ENCODE results near the gene SGCD. TPM values are rescaled to one million over a fixed set of nuclear protein-coding genes. Genes with fewer than 3 reads are reported as not detected.

Gene SGCD
- total RNA-seq, 1 donor: 13.8 TPM

DNA sequence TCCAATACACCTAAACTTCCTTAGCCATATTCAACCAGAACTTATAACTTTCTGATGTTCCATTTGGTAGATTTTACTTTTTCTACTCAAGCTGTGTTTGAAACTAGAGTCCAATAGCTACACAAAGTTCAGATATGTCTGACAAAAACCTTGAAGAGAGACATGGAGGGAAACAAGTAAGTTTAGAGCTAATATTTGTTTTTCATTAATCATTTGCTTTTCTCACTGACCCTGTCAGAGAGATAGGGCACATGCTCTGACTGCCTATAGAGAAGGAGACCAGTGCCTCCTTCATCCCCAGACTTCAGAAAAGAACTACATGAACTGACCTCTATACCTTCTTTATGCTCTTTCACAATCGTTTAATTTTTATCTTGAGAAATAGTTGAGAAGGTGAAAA, 366.1 kb downstream of the SGCD start:
- no peak overlapping the region for H3K4me3 ChIP-seq (ENCODE audit: low read depth, low read length)
- no peak for DNase-seq (ENCODE audit: low read depth)
- TF ChIP-seq, protein P1, sequence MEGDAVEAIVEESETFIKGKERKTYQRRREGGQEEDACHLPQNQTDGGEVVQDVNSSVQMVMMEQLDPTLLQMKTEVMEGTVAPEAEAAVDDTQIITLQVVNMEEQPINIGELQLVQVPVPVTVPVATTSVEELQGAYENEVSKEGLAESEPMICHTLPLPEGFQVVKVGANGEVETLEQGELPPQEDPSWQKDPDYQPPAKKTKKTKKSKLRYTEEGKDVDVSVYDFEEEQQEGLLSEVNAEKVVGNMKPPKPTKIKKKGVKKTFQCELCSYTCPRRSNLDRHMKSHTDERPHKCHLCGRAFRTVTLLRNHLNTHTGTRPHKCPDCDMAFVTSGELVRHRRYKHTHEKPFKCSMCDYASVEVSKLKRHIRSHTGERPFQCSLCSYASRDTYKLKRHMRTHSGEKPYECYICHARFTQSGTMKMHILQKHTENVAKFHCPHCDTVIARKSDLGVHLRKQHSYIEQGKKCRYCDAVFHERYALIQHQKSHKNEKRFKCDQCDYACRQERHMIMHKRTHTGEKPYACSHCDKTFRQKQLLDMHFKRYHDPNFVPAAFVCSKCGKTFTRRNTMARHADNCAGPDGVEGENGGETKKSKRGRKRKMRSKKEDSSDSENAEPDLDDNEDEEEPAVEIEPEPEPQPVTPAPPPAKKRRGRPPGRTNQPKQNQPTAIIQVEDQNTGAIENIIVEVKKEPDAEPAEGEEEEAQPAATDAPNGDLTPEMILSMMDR (IDR thresholded peaks at IDR 0.05; ENCODE audit: insufficient read depth, low read depth, low read length): no peak

DNA sequence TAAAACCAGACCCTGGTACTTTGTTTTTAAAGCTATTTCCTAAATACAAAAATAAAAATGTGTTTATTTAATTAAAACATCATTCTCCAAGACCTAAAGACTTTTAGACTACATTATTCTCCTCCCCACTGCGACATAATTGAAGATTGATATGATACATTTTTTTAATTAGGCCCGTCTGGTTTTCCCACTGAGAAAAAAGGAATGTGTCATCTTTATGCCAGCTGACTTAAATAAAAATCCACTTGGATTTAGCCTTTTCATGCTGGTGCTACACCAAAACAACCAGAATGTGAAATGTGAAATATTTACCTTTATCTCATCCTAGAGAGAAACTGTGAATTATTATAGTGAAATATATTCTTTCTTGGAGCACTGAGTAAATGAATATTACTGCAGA, 367.6 kb downstream of the SGCD start:
- DNase-seq (ENCODE audit: low read depth): no peak
- no peak overlapping the region for H3K4me3 ChIP-seq (ENCODE audit: low read depth, low read length)

DNA sequence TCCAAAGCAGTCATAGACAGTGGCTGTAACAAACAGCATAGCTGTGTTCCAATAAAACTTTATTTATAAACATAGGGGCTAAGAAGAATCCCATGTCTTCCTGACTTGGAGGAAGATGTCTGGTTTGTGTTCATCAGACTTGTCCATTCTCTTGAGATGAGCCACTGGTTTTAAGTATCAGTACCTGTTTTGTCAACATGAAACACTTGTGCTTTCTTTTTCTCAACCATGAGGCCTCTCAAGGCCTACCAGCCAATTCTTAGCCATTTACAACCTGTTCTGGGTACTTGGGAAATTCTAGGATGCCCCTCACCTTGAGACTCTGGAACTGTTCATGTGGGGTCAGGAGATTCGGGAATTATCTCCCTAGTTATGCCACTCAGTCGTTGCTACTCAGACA, 368.8 kb downstream of the SGCD start:
- no peak for DNase-seq (ENCODE audit: low read depth)
- no peak overlapping the region for H3K4me3 ChIP-seq (ENCODE audit: low read depth, low read length)
- TF ChIP-seq, protein P1 (IDR thresholded peaks at IDR 0.05; ENCODE audit: insufficient read depth, low read depth, low read length): no peak

More for the DNA sequence above, 367.6 kb downstream of the SGCD start:
- TF ChIP-seq, protein P1 (IDR thresholded peaks at IDR 0.05; ENCODE audit: insufficient read depth, low read depth, low read length): no peak

DNA sequence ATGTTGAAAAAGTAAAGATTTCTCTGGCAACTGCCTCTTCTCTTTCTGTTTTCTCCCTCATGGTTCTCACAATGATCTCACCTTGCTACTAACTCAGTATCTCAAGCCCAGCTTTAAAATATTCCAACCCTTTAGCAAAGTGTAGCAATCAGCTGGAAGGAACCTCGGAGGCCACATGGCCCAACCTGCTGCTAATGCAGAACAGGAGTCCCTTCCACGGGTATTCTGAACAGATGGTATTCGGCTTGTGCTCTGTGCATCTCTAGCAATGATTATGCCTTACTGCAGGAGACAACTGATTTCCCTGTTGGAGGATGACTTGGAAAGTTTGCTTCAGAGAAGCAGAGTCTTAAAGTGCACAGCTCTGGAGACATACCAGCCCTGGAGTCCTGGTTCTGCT, 371.4 kb downstream of the SGCD start:
- no peak overlapping the region for H3K4me3 ChIP-seq (ENCODE audit: low read depth, low read length)
- TF ChIP-seq, protein P1 (IDR thresholded peaks at IDR 0.05; ENCODE audit: insufficient read depth, low read depth, low read length): no peak
- DNase-seq (ENCODE audit: low read depth): no peak

DNA sequence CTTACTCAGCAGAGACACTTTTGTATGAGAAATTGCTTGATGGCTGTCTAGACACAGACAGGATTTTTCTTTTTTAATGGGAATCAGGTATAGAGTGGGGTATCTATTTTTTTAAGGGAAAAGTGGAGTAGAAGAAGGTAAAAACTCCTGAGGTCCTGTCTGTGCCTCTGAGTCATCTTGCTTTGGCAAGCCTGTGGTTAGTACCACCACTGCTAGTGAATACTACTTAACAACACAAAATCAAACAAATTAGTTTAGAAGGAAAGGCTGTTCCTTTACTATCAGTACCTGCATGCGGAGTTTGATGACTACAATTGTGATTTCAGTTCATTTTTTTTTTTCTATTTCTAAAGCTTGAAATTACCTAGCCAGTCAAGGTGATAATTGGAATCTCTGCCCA, 372.2 kb downstream of the SGCD start:
- no peak for DNase-seq (ENCODE audit: low read depth)

DNA sequence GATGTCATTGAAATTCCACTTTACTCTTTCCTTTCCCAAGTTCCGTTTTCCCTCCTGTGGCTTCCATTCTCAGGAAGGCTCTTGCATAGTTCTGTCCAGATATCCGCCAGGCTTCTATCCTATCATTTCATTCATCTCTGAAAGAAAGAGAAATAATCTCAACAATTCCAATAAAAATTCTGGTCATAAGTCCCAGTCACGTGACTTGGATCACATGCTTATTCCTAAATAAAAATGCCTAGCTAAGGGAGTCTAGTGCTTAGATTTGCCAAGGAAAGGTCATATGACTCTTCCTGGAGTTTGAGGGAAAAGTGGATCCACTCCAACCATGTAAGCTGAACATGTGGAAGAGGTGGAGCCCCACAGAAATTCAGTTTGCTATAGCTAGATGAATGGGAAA, 377.2 kb downstream of the SGCD start:
- DNase-seq (ENCODE audit: low read depth): no peak
- TF ChIP-seq, protein P1 (IDR thresholded peaks at IDR 0.05; ENCODE audit: insufficient read depth, low read depth, low read length): no peak
- H3K4me3 ChIP-seq (ENCODE audit: low read depth, low read length): no peak overlapping the region

More for the DNA sequence above, 372.2 kb downstream of the SGCD start:
- TF ChIP-seq, protein P1 (IDR thresholded peaks at IDR 0.05; ENCODE audit: insufficient read depth, low read depth, low read length): no peak
- H3K4me3 ChIP-seq (ENCODE audit: low read depth, low read length): no peak overlapping the region

DNA sequence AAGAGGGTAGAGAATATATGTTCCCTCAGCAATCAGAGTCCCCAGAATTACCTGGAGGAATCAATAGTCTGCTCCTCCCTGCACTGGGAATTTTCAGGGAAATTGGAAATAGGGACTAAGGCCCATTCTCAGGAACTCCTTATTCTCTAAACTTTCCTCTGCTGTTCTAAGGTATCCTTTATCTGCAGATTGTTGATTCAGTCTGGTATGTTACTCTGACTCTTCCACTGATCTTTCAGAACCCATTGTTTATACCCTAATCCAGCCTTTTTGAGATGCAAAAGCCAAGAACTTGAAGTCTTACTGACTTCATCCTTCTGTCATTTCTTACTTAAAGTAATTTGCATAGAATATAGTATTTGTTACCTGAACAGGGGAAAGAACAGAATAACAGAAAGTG, 379.7 kb downstream of the SGCD start:
- no peak for DNase-seq (ENCODE audit: low read depth)
- no peak overlapping the region for H3K4me3 ChIP-seq (ENCODE audit: low read depth, low read length)
- TF ChIP-seq, protein P1 (IDR thresholded peaks at IDR 0.05; ENCODE audit: insufficient read depth, low read depth, low read length): no peak

All from fibroblast of villous mesenchyme (primary cell).